ENCODE data around the gene RAB38. TPM values are rescaled to one million over a fixed set of nuclear protein-coding genes. Genes with fewer than 3 reads are reported as not detected.

Gene RAB38
- total RNA-seq, result 1 to 10 TPM in 2 of 4 donors, under 1 TPM in 2; 0.59 to 5.1 (median 2.5) TPM

- DNase-seq (ENCODE audit: low spot score in 2 of 2), result peak; percentile 31 to 35
- no peaks in the 10 kb centered on the region for H3K36me3 ChIP-seq
- no peaks in the 10 kb centered on the region for H3K27me3 ChIP-seq
- WGBS, 2 donors, result 1 to 5% methylated on average over 31 to 42 of the region's 54 CpGs
- TF ChIP-seq POLR2A (IDR thresholded peaks at IDR 0.05), result no peak
- TF ChIP-seq EP300 (IDR thresholded peaks at IDR 0.05), result peak in 1 of 2 donors; percentile 60
- no peak for TF ChIP-seq CTCF (IDR thresholded peaks at IDR 0.05)
- no peaks in the 10 kb centered on the region for H3K9me3 ChIP-seq
- H3K4me1 ChIP-seq, result peaks cover 0 to 26% (median 2%) of the 10 kb centered on the region in 4 donors
- peak within 1 kb of the TSS; percentile 46 to 60 (median 50) for H3K4me3 ChIP-seq
- peak within 1 kb of the TSS in 3 of 4 donors; percentile 62 to 72 (median 62) for H3K27ac ChIP-seq
These were observed at the start of gene RAB38 for GRCh38 chr11:88174709-88175568. TSS of gene RAB38 (minus strand) at chr11:88175443. CDS start at chr11:88175384, 59 bp downstream.

GRCh38 chr11:88213406-88213805 lies 38.2 kb upstream of the RAB38 start:
- no peak overlapping the region for H3K27ac ChIP-seq
- H3K27me3 ChIP-seq, result no peaks in the 10 kb centered on the region
- no peak overlapping the region for H3K4me3 ChIP-seq
- no peak for TF ChIP-seq EP300 (IDR thresholded peaks at IDR 0.05)
- TF ChIP-seq POLR2A (IDR thresholded peaks at IDR 0.05), result no peak
- TF ChIP-seq CTCF (IDR thresholded peaks at IDR 0.05), result no peak
- no peaks in the 10 kb centered on the region for H3K9me3 ChIP-seq
- no peak for DNase-seq (ENCODE audit: low spot score in 2 of 2)
- peaks cover 0 to 6% (median 0%) of the 10 kb centered on the region in 4 donors for H3K4me1 ChIP-seq
- no peaks in the 10 kb centered on the region for H3K36me3 ChIP-seq

GRCh38 chr11:88212300-88212699 lies 37.1 kb upstream of the RAB38 start:
- no peak overlapping the region for H3K27ac ChIP-seq
- TF ChIP-seq POLR2A (IDR thresholded peaks at IDR 0.05) (no peak), EP300 (IDR thresholded peaks at IDR 0.05) (no peak), CTCF (IDR thresholded peaks at IDR 0.05) (no peak)
- H3K36me3 ChIP-seq, result no peaks in the 10 kb centered on the region
- H3K9me3 ChIP-seq, result no peaks in the 10 kb centered on the region
- DNase-seq (ENCODE audit: low spot score in 2 of 2), result no peak
- H3K4me1 ChIP-seq, result peaks cover 0 to 6% (median 0%) of the 10 kb centered on the region in 4 donors
- no peaks in the 10 kb centered on the region for H3K27me3 ChIP-seq
- WGBS, 2 donors, result 44 to 100% methylated on average over 1 of the region's 1 CpG
- no peak overlapping the region for H3K4me3 ChIP-seq

GRCh38 chr11:88208745-88209144 lies 33.5 kb upstream of the RAB38 start:
- H3K4me1 ChIP-seq, result peaks cover 0 to 6% (median 0%) of the 10 kb centered on the region in 4 donors
- no peak for TF ChIP-seq POLR2A (IDR thresholded peaks at IDR 0.05)
- TF ChIP-seq CTCF (IDR thresholded peaks at IDR 0.05), result no peak
- no peak for TF ChIP-seq EP300 (IDR thresholded peaks at IDR 0.05)
- no peak overlapping the region for H3K27ac ChIP-seq
- 55 to 69% methylated on average over 2 of the region's 2 CpGs for WGBS, 2 donors
- no peaks in the 10 kb centered on the region for H3K27me3 ChIP-seq
- no peak overlapping the region for H3K4me3 ChIP-seq
- DNase-seq (ENCODE audit: low spot score in 2 of 2), result peak in 1 of 2 donors; percentile 6
- H3K36me3 ChIP-seq, result no peaks in the 10 kb centered on the region
- no peaks in the 10 kb centered on the region for H3K9me3 ChIP-seq

GRCh38 chr11:88206751-88207150 lies 31.5 kb upstream of the RAB38 start:
- H3K9me3 ChIP-seq, result no peaks in the 10 kb centered on the region

More at GRCh38 chr11:88206751-88207150, 31.5 kb upstream of the RAB38 start:
- H3K4me1 ChIP-seq, result peaks cover 0 to 6% (median 0%) of the 10 kb centered on the region in 4 donors
- no peaks in the 10 kb centered on the region for H3K36me3 ChIP-seq
- no peaks in the 10 kb centered on the region for H3K27me3 ChIP-seq
- WGBS, 2 donors, result 3 to 45% methylated on average over 1 of the region's 1 CpG
- no peak for TF ChIP-seq CTCF (IDR thresholded peaks at IDR 0.05)
- no peak for TF ChIP-seq EP300 (IDR thresholded peaks at IDR 0.05)
- TF ChIP-seq POLR2A (IDR thresholded peaks at IDR 0.05), result no peak
- H3K27ac ChIP-seq, result no peak overlapping the region
- DNase-seq (ENCODE audit: low spot score in 2 of 2), result no peak
- H3K4me3 ChIP-seq, result no peak overlapping the region

Data from tibial nerve (tissue), 4 donors.